ENCODE results near the gene TRAFD1.

DNA sequence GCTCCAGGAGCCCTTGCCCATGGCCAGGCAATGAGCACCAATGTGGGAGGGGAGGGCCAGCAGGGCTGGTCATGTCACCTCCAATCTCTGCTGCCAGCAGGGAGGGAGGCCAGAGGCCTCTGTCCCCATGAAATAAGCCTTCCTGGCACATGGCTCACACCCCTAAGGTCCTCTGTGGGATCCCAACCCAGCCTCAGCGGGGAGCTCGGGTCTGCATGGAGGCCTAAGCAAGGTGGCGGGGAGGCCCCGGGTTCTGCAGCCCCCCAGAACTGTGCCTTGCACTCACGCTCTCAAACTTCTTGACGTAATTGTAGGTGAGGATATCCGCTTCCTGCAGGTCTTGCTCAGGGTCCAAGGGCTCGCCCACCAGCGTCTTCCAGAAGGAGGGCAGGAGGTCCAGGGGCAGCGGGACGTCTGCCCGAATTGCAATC is 41.7 kb downstream of the TRAFD1 start:
- TF ChIP-seq, protein P1, sequence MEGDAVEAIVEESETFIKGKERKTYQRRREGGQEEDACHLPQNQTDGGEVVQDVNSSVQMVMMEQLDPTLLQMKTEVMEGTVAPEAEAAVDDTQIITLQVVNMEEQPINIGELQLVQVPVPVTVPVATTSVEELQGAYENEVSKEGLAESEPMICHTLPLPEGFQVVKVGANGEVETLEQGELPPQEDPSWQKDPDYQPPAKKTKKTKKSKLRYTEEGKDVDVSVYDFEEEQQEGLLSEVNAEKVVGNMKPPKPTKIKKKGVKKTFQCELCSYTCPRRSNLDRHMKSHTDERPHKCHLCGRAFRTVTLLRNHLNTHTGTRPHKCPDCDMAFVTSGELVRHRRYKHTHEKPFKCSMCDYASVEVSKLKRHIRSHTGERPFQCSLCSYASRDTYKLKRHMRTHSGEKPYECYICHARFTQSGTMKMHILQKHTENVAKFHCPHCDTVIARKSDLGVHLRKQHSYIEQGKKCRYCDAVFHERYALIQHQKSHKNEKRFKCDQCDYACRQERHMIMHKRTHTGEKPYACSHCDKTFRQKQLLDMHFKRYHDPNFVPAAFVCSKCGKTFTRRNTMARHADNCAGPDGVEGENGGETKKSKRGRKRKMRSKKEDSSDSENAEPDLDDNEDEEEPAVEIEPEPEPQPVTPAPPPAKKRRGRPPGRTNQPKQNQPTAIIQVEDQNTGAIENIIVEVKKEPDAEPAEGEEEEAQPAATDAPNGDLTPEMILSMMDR (IDR thresholded peaks at IDR 0.05), result no peak
- TF ChIP-seq POLR2A (IDR thresholded peaks at IDR 0.05), result no peak

All from esophagus squamous epithelium (tissue), 4 donors.